Measurements from ENCODE around the gene PNMA8C.
"Not testable (repeated sequence)": the region's sequence is repeated elsewhere in the genome, so short reads cannot be mapped to it uniquely, and the experiment has no call there.

Gene PNMA8C

GRCh38 chr19:46447824-46448223 lies 19.1 kb upstream of the PNMA8C start:
- no peak for DNase-seq (ENCODE audit: low read depth, low spot score)

DNA sequence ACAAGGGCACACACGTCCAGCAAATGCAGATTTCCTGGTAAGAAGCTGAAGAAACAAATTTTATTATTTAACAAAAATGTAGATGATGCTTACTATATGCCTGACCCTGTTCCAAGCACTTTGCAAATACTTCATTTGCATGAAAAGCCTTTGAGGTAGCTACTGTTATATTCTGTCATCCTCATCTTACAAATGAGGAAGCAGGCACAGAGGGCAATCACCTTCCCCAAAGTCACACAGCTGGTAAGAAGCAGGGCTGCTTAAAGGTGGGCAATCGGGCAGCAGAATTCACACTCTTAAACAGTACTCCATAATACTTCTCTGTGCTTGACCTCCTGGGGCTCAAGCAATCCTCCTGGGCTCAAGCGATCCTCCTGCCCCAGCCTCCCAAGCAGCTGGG lies 18.3 kb upstream of the PNMA8C start:
- DNase-seq (ENCODE audit: low read depth, low spot score): no peak

GRCh38 chr19:46446021-46446420 lies 17.3 kb upstream of the PNMA8C start:
- DNase-seq (ENCODE audit: low read depth, low spot score): no peak

- DNase-seq (ENCODE audit: low read depth, low spot score): no peak
Measured at GRCh38 chr19:46442808-46443450, 14.2 kb upstream of the PNMA8C start.

DNA sequence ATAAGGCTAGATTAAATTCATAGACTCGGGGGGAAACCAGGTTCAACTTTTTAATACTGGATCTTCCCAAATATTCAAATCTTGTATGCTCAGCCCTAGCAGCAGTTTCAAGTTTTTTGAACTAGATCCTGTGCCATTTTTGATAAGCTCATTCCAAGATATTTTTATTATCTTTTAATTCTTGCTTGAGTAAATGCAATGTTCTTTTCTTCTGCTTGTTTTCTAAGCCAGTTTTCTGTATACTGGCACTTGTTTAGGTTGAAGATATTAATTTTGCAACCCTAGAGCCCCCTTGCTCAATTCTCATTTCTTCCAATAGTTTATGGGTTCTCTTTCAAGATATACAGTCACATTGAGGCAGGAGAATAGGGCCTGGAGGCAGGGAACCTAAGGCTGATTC lies 13.1 kb upstream of the PNMA8C start:
- no peak for DNase-seq (ENCODE audit: low read depth, low spot score)

DNA sequence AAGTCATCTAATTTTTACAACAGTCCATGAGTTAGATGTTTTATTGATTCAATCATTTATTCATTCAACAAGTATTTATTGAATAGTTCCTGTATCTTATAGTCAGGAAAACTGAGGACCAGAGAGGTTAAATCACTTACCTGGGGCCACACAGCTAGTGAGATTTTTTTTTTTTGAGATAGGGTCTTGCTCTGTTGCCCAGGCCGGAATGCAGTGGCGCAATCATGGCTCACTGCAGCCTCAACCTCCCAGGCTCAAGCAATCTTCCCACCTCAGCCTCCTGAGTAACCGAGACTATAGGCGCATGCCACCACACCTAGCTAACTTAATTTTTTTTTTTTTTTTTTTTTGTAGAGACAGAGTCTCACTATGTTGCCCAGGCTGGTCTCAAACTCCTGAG lies 7.0 kb upstream of the PNMA8C start:
- not testable (repeated sequence) for DNase-seq (ENCODE audit: low read depth, low spot score)

- no peak for DNase-seq (ENCODE audit: low read depth, low spot score)
Measured at GRCh38 chr19:46435009-46435408, 6.3 kb upstream of the PNMA8C start.

- not testable (repeated sequence) for DNase-seq (ENCODE audit: low read depth, low spot score)
Measured at GRCh38 chr19:46433470-46433869, 4.7 kb upstream of the PNMA8C start.

GRCh38 chr19:46431824-46432223 lies 3.1 kb upstream of the PNMA8C start:
- no peak for DNase-seq (ENCODE audit: low read depth, low spot score)

- DNase-seq (ENCODE audit: low read depth, low spot score): no peak
Measured at GRCh38 chr19:46429999-46430398, 1.3 kb upstream of the PNMA8C start.

- no peak for DNase-seq (ENCODE audit: low read depth, low spot score)
Measured at GRCh38 chr19:46427518-46428045, 1.2 kb downstream of the PNMA8C start.

- DNase-seq (ENCODE audit: low read depth, low spot score): no peak
Measured at GRCh38 chr19:46426506-46427162, 2.1 kb downstream of the PNMA8C start.

GRCh38 chr19:46426035-46426505 lies 2.7 kb downstream of the PNMA8C start:
- no peak for DNase-seq (ENCODE audit: low read depth, low spot score)

- DNase-seq (ENCODE audit: low read depth, low spot score): no peak
Measured at GRCh38 chr19:46423188-46423587, 5.5 kb downstream of the PNMA8C start.

DNA sequence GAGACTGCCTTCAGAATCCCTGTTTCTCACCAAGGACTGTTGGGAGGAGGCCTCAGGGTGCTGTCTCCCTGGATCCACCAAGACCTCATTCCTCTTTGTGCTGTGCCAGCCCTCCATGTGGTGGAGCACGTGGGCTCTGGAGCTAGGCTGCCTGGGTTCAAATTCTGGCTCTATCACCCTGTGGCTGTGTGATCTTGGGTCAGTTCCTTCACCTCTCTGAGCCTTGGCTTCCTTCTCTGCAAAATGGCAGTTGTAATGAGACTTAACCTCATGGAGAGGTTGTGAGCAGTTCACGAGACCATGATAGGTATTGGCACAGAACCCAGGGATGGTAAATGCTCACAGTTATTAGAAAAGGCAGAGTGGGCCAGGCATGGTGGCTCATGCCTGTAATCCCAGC lies 6.4 kb downstream of the PNMA8C start:
- DNase-seq (ENCODE audit: low read depth, low spot score): no peak

DNA sequence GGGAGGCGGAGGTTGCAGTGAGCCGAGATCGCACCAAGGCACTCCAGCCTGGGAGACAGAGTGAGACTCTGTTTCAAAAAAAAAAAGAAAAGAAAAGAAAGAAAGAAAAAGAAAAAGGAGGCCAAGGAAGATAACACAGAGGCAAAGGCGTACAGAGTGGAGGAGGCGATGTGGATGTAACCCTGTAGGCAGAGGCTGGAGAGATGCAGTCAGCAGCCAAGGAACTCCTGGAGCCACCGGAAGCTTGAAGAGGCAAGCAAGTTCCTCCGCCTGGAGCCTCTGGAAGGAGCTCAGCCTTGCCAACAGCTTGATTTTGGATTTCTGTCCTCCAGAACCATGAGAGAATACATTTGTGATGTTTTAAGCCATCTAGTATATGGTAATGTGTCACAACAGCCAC lies 8.7 kb downstream of the PNMA8C start:
- no peak for DNase-seq (ENCODE audit: low read depth, low spot score)

GRCh38 chr19:46415804-46416709 lies 12.7 kb downstream of the PNMA8C start:
- DNase-seq (ENCODE audit: low read depth, low spot score): not testable (repeated sequence)

GRCh38 chr19:46414899-46415298 lies 13.8 kb downstream of the PNMA8C start:
- not testable (repeated sequence) for DNase-seq (ENCODE audit: low read depth, low spot score)

DNA sequence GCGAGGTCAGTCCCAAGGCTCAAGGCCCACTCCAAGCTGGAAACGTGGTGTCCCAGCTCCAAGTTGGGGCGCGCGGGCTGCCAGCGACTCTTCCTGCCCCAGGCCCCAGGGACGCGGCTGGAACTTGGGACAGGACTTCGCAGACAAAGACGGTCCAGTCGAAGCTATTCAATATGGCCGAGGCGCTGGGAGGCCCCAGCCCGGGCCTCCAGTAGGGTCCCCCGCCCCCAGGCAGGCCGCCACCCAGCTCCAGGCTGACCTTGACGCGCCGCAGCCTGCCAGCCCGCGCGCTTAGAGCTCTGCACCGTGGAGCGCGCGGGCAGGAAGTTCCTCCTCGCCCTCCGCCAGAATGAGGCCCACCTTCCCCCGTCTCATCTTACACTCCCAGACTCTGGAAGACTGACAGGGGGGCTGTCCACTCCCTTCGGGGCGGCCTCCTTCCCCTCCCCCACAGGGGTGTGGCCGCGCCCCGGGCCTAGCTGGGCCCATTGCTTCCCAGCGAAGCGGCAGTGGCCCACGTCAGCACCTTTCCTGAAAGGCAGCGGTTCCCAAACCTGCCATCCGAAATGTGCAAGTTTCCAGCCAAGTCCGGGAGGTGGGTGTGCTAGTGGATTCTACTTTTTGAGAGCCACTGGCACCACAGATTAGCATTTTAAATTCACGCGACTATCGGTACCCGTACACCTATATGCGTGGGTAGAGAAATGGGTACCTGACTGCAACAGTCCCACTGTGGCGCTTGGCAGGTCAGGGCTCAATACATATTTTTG lies 15.3 kb downstream of the PNMA8C start, which contains the start of gene CCDC8:
Gene CCDC8 (minus strand): TSS at position 303 of the 770 bp plus-strand sequence. CDS start 754 bp downstream, outside the sequence.
- peak; percentile 86 for DNase-seq (ENCODE audit: low read depth, low spot score)

DNA sequence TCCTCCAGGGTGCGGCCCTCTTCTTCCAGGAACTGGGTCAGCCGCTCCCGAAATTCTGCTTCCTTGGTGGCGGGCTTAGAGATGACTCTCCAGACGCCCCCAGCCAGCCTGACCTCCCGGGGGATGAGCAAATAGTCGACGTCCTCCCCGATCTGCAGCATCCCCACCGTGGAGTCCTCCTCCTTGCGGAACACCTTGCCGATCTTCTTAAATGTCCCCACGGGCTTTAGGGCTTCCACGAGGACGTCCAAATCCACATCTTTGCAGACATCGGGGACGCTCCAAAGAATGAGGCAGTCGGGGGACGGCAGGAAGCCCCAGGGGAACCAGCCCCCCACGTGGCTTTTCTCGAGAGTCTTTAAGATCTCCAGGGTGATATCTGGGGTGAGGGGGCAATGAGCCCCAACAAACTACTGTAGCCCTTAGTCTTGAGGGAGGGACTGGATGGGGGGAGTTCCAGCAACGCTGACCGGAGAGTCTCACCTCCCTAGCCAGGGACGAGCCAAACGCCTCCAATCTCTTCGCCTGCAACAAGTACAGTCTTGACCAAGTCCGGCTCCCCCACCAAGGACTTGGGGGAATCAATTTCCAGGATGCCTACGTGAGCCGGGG lies 16.0 kb downstream of the PNMA8C start:
- DNase-seq (ENCODE audit: low read depth, low spot score): no peak

Measured in iPS DF 19.7 (cell line).